Measurements from ENCODE around the gene PRPF6.

PRPF6 gene

GRCh38 chr20:64062596-64063388 lies 81.9 kb downstream of the PRPF6 start, which contains the start of gene TCEA2:
Gene TCEA2, plus strand, starts transcription at chr20:64063198. Its CDS starts 115 bp downstream, at chr20:64063313.
- no peaks in the 10 kb centered on the region for H3K36me3 ChIP-seq (ENCODE audit: control insufficient read depth in 4 of 4, insufficient read depth in 4 of 4, low read length in 3 of 4)
- ChIA-PET CTCF (interaction anchor here (0.9 to 15.2 kb wide), 8 partner anchors 9 to 83 kb away, joined by 3 to 187 read pairs (median 6); partner anchors contain the start of genes C20orf204 and LKAAEAR1), POLR2A (interaction anchor here (0.7 to 1.6 kb wide), 5 partner anchors 9 to 24 kb away, joined by 3 to 6 read pairs (median 3); partner anchors contain the start of genes OPRL1 and RGS19)
- H3K4me1 ChIP-seq (ENCODE audit: control extremely low read depth in 1 of 4, control insufficient read depth in 4 of 4, insufficient read depth in 4 of 4, low read length in 3 of 4), result peaks cover 2 to 61% (median 56%) of the 10 kb centered on the region in 4 experiments
- no peaks in the 10 kb centered on the region for H3K27me3 ChIP-seq (replicated peaks in 2 of 5; ENCODE audit: control insufficient read depth in 4 of 5, insufficient read depth in 5 of 5, low read length in 4 of 5)
- WGBS (ENCODE audit: insufficient coverage), result 7% methylated on average over 81 of the region's 85 CpGs
- H3K4me3 ChIP-seq (ENCODE audit: control insufficient read depth in 1 of 7, extremely low read depth in 1 of 7, insufficient read depth in 4 of 7, low read depth in 2 of 7, low read length in 6 of 7), result peak within 1 kb of the TSS; percentile 58 to 83 (median 76)
- H3K27ac ChIP-seq (ENCODE audit: insufficient read depth in 1 of 2, low read depth in 1 of 2, low read length in 2 of 2, poor library complexity in 1 of 2, severe bottlenecking in 2 of 2), result peak within 1 kb of the TSS; percentile 33 to 83
- DNase-seq, result peak; percentile 89 to 94 (median 93)
- H3K9me3 ChIP-seq (ENCODE audit: control extremely low read depth in 1 of 5, control insufficient read depth in 4 of 5, insufficient read depth in 2 of 5, low read depth in 1 of 5, low read length in 4 of 5), result no peaks in the 10 kb centered on the region

GRCh38 chr20:64063389-64064144 lies 82.6 kb downstream of the PRPF6 start:
- Histone ChIP-seq H3K9me3 (ENCODE audit: control extremely low read depth in 1 of 5, control insufficient read depth in 4 of 5, insufficient read depth in 2 of 5, low read depth in 1 of 5, low read length in 4 of 5) (no peaks in the 10 kb centered on the region), H3K4me1 (ENCODE audit: control extremely low read depth in 1 of 4, control insufficient read depth in 4 of 4, insufficient read depth in 4 of 4, low read length in 3 of 4) (peaks cover 2 to 64% (median 58%) of the 10 kb centered on the region in 4 experiments), H3K36me3 (ENCODE audit: control insufficient read depth in 4 of 4, insufficient read depth in 4 of 4, low read length in 3 of 4) (no peaks in the 10 kb centered on the region), H3K27ac (ENCODE audit: insufficient read depth in 1 of 2, low read depth in 1 of 2, low read length in 2 of 2, poor library complexity in 1 of 2, severe bottlenecking in 2 of 2) (peak overlapping the region in 1 of 2 experiments; percentile 43), H3K27me3 (replicated peaks in 2 of 5; ENCODE audit: control insufficient read depth in 4 of 5, insufficient read depth in 5 of 5, low read length in 4 of 5) (no peaks in the 10 kb centered on the region), H3K4me3 (ENCODE audit: control insufficient read depth in 1 of 7, extremely low read depth in 1 of 7, insufficient read depth in 4 of 7, low read depth in 2 of 7, low read length in 6 of 7) (peak overlapping the region; percentile 58 to 83 (median 76))
- ChIA-PET POLR2A (interaction anchor here (1.0 to 1.7 kb wide), 5 partner anchors 10 to 25 kb away, joined by 3 to 6 read pairs (median 3); partner anchors contain the start of genes OPRL1 and RGS19), CTCF (interaction anchor here (0.8 to 15.2 kb wide), 11 partner anchors 9 to 83 kb away, joined by 3 to 187 read pairs (median 8); partner anchors contain the start of genes C20orf204, LKAAEAR1 and OPRL1)
- no peak for DNase-seq
- WGBS (ENCODE audit: insufficient coverage), result 2% methylated on average over 51 of the region's 51 CpGs

- Histone ChIP-seq H3K36me3 (ENCODE audit: control insufficient read depth in 4 of 4, insufficient read depth in 4 of 4, low read length in 3 of 4) (no peaks in the 10 kb centered on the region), H3K27ac (ENCODE audit: insufficient read depth in 1 of 2, low read depth in 1 of 2, low read length in 2 of 2, poor library complexity in 1 of 2, severe bottlenecking in 2 of 2) (no peak overlapping the region), H3K27me3 (replicated peaks in 2 of 5; ENCODE audit: control insufficient read depth in 4 of 5, insufficient read depth in 5 of 5, low read length in 4 of 5) (no peaks in the 10 kb centered on the region), H3K4me1 (ENCODE audit: control extremely low read depth in 1 of 4, control insufficient read depth in 4 of 4, insufficient read depth in 4 of 4, low read length in 3 of 4) (peaks cover 2 to 70% (median 64%) of the 10 kb centered on the region in 4 experiments), H3K9me3 (ENCODE audit: control extremely low read depth in 1 of 5, control insufficient read depth in 4 of 5, insufficient read depth in 2 of 5, low read depth in 1 of 5, low read length in 4 of 5) (no peaks in the 10 kb centered on the region), H3K4me3 (ENCODE audit: control insufficient read depth in 1 of 7, extremely low read depth in 1 of 7, insufficient read depth in 4 of 7, low read depth in 2 of 7, low read length in 6 of 7) (peak overlapping the region in 5 of 7 experiments; percentile 63 to 83 (median 79))
- 55% methylated on average over 3 of the region's 12 CpGs for WGBS (ENCODE audit: insufficient coverage)
- ChIA-PET CTCF (interaction anchor here (0.8 to 2.7 kb wide), 6 partner anchors 8 to 56 kb away, joined by 3 to 12 read pairs (median 6); partner anchors contain the start of gene OPRL1), POLR2A (interaction anchor here (1.0 to 1.7 kb wide), 2 partner anchors 13 to 17 kb away, joined by 3 to 4 read pairs; no protein-coding TSS in a partner anchor)
- no peak for DNase-seq
Observed at GRCh38 chr20:64064145-64064698, 83.3 kb downstream of the PRPF6 start.

- 48% methylated on average over 23 of the region's 27 CpGs for WGBS (ENCODE audit: insufficient coverage)
- ChIA-PET POLR2A (interaction anchor here (0.8 to 1.7 kb wide), 2 partner anchors 12 to 14 kb away, joined by 3 to 4 read pairs; partner anchors contain the start of genes OPRL1 and RGS19), CTCF (interaction anchor here (1.1 to 2.7 kb wide), 6 partner anchors 10 to 27 kb away, joined by 3 to 12 read pairs (median 8); partner anchors contain the start of genes OPRL1 and RGS19)
- no peak overlapping the region for H3K27ac ChIP-seq (ENCODE audit: insufficient read depth in 1 of 2, low read depth in 1 of 2, low read length in 2 of 2, poor library complexity in 1 of 2, severe bottlenecking in 2 of 2)
- DNase-seq, result peak in 1 of 3 donors; percentile 40
- peak overlapping the region in 1 of 7 experiments; percentile 11 for H3K4me3 ChIP-seq (ENCODE audit: control insufficient read depth in 1 of 7, extremely low read depth in 1 of 7, insufficient read depth in 4 of 7, low read depth in 2 of 7, low read length in 6 of 7)
- H3K9me3 ChIP-seq (ENCODE audit: control extremely low read depth in 1 of 5, control insufficient read depth in 4 of 5, insufficient read depth in 2 of 5, low read depth in 1 of 5, low read length in 4 of 5), result no peaks in the 10 kb centered on the region
- no peaks in the 10 kb centered on the region for H3K36me3 ChIP-seq (ENCODE audit: control insufficient read depth in 4 of 4, insufficient read depth in 4 of 4, low read length in 3 of 4)
- H3K4me1 ChIP-seq (ENCODE audit: control extremely low read depth in 1 of 4, control insufficient read depth in 4 of 4, insufficient read depth in 4 of 4, low read length in 3 of 4), result peaks cover 2 to 79% (median 72%) of the 10 kb centered on the region in 4 experiments
- no peaks in the 10 kb centered on the region for H3K27me3 ChIP-seq (replicated peaks in 2 of 5; ENCODE audit: control insufficient read depth in 4 of 5, insufficient read depth in 5 of 5, low read length in 4 of 5)
Observed at GRCh38 chr20:64065062-64065973, 84.4 kb downstream of the PRPF6 start.

GRCh38 chr20:64065974-64066343 lies 85.0 kb downstream of the PRPF6 start:
- peak in 2 of 3 donors; percentile 73 for DNase-seq
- H3K9me3 ChIP-seq (ENCODE audit: control extremely low read depth in 1 of 5, control insufficient read depth in 4 of 5, insufficient read depth in 2 of 5, low read depth in 1 of 5, low read length in 4 of 5), result no peaks in the 10 kb centered on the region
- 42% methylated on average over 5 of the region's 5 CpGs for WGBS (ENCODE audit: insufficient coverage)
- ChIA-PET CTCF (interaction anchor here (1.4 to 2.7 kb wide), 4 partner anchors 9 to 16 kb away, joined by 3 to 12 read pairs (median 7); partner anchors contain the start of genes OPRL1 and RGS19), POLR2A (interaction anchor here (0.8 kb wide), 1 partner anchor 14 kb away, joined by 3 read pairs; the partner anchor contains the start of genes OPRL1 and RGS19)
- H3K4me3 ChIP-seq (ENCODE audit: control insufficient read depth in 1 of 7, extremely low read depth in 1 of 7, insufficient read depth in 4 of 7, low read depth in 2 of 7, low read length in 6 of 7), result peak overlapping the region in 2 of 7 experiments; percentile 11 to 28
- no peak overlapping the region for H3K27ac ChIP-seq (ENCODE audit: insufficient read depth in 1 of 2, low read depth in 1 of 2, low read length in 2 of 2, poor library complexity in 1 of 2, severe bottlenecking in 2 of 2)
- peaks cover 2 to 79% (median 72%) of the 10 kb centered on the region in 4 experiments for H3K4me1 ChIP-seq (ENCODE audit: control extremely low read depth in 1 of 4, control insufficient read depth in 4 of 4, insufficient read depth in 4 of 4, low read length in 3 of 4)
- peaks cover 0 to 2% (median 0%) of the 10 kb centered on the region in 4 experiments for H3K36me3 ChIP-seq (ENCODE audit: control insufficient read depth in 4 of 4, insufficient read depth in 4 of 4, low read length in 3 of 4)
- no peaks in the 10 kb centered on the region for H3K27me3 ChIP-seq (replicated peaks in 2 of 5; ENCODE audit: control insufficient read depth in 4 of 5, insufficient read depth in 5 of 5, low read length in 4 of 5)

Data from common myeloid progenitor, CD34-positive (primary cell).